ENCODE data around the gene PROCA1.
"Not testable (repeated sequence)": the region's sequence is repeated elsewhere in the genome, so short reads cannot be mapped to it uniquely, and the experiment has no call there.

PROCA1 gene

GRCh38 chr17:28725166-28725659 lies 13.5 kb upstream of the PROCA1 start:
- H3K27me3 ChIP-seq = no peaks in the 10 kb centered on the region
- no peaks in the 10 kb centered on the region for H3K9me3 ChIP-seq
- no peak for DNase-seq
- peak overlapping the region; percentile 90 to 99 for H3K27ac ChIP-seq
- peaks cover 4 to 61% (median 40%) of the 10 kb centered on the region in 4 donors for H3K4me1 ChIP-seq
- peak overlapping the region; percentile 65 to 91 for H3K4me3 ChIP-seq
- peaks cover 36 to 38% (median 37%) of the 10 kb centered on the region in 3 donors for H3K36me3 ChIP-seq
- TF ChIP-seq CTCF (IDR thresholded peaks at IDR 0.05) = no peak
- intact Hi-C loops (cut with DNase I; ENCODE audit: low total_unique reads) = loop anchor here (5.0 kb wide), 1 partner anchor 172 kb away; the partner anchor contains the start of gene FLOT2

GRCh38 chr17:28724500-28725165 lies 12.9 kb upstream of the PROCA1 start:
- Histone ChIP-seq H3K9me3 (no peaks in the 10 kb centered on the region), H3K4me1 (peaks cover 4 to 61% (median 40%) of the 10 kb centered on the region in 4 donors), H3K27me3 (no peaks in the 10 kb centered on the region), H3K27ac (peak overlapping the region; percentile 90 to 99), H3K36me3 (peaks cover 36 to 38% (median 37%) of the 10 kb centered on the region in 3 donors), H3K4me3 (no peak overlapping the region)
- no peak for TF ChIP-seq CTCF (IDR thresholded peaks at IDR 0.05)
- DNase-seq = no peak
- intact Hi-C loops (cut with DNase I; ENCODE audit: low total_unique reads) = loop anchor here (5.0 kb wide), 1 partner anchor 173 kb away; the partner anchor contains the start of gene FLOT2

- DNase-seq; intact Hi-C loops (cut with DNase I; ENCODE audit: low total_unique reads): not testable (repeated sequence)
These were observed 12.3 kb upstream of the PROCA1 start for GRCh38 chr17:28723836-28724499.

GRCh38 chr17:28723159-28723835 lies 11.6 kb upstream of the PROCA1 start:
- H3K27ac ChIP-seq = no peak overlapping the region
- peaks cover 4 to 65% (median 50%) of the 10 kb centered on the region in 4 donors for H3K4me1 ChIP-seq
- H3K27me3 ChIP-seq = no peaks in the 10 kb centered on the region
- no peak overlapping the region for H3K4me3 ChIP-seq
- intact Hi-C loops (cut with DNase I; ENCODE audit: low total_unique reads) = no loop called here
- TF ChIP-seq CTCF (IDR thresholded peaks at IDR 0.05) = no peak
- DNase-seq = no peak
- H3K36me3 ChIP-seq = peaks cover 36 to 38% (median 37%) of the 10 kb centered on the region in 3 donors
- no peaks in the 10 kb centered on the region for H3K9me3 ChIP-seq

More at GRCh38 chr17:28723836-28724499, 12.3 kb upstream of the PROCA1 start:
- Histone ChIP-seq H3K36me3 (peaks cover 36 to 38% (median 37%) of the 10 kb centered on the region in 3 donors), H3K4me1 (peaks cover 4 to 59% (median 43%) of the 10 kb centered on the region in 4 donors)
- not testable (repeated sequence) for H3K27ac ChIP-seq, H3K4me3 ChIP-seq, H3K9me3 ChIP-seq, H3K27me3 ChIP-seq

GRCh38 chr17:28722417-28723158 lies 10.9 kb upstream of the PROCA1 start:
- intact Hi-C loops (cut with DNase I; ENCODE audit: low total_unique reads) = no loop called here

GRCh38 chr17:28720997-28721329 lies 9.3 kb upstream of the PROCA1 start:
- intact Hi-C loops (cut with DNase I; ENCODE audit: low total_unique reads); H3K9me3 ChIP-seq; H3K27me3 ChIP-seq; DNase-seq: not testable (repeated sequence)
- Histone ChIP-seq H3K4me3 (peak overlapping the region; percentile 81 to 86), H3K27ac (peak overlapping the region; percentile 96 to 98), H3K4me1 (peaks cover 4 to 62% (median 54%) of the 10 kb centered on the region in 4 donors), H3K36me3 (peaks cover 36 to 38% (median 37%) of the 10 kb centered on the region in 3 donors)

More at GRCh38 chr17:28722417-28723158, 10.9 kb upstream of the PROCA1 start:
- Histone ChIP-seq H3K9me3 (no peaks in the 10 kb centered on the region), H3K27me3 (no peaks in the 10 kb centered on the region), H3K27ac (no peak overlapping the region), H3K4me1 (peaks cover 4 to 63% (median 53%) of the 10 kb centered on the region in 4 donors), H3K4me3 (no peak overlapping the region), H3K36me3 (peaks cover 36 to 38% (median 37%) of the 10 kb centered on the region in 3 donors)
- no peak for DNase-seq
- no peak for TF ChIP-seq CTCF (IDR thresholded peaks at IDR 0.05)
